CD4-positive, CD25-positive, alpha-beta regulatory T cell (primary cell): Measurements from ENCODE around the gene UBE2I. TPM values are rescaled to one million over a fixed set of nuclear protein-coding genes. Genes with fewer than 3 reads are reported as not detected.

Experiments
- ATAC-seq, 2 donors: fragments of 150-1000 bp; cut with Tn5 transposase; one replicate each; pipeline ENCODE4 v1.10.0; 2021; ENCODE audit warnings: low read depth in 2 of 2, moderate number of reproducible peaks in 2 of 2, moderate library complexity in 1 of 2
- DNase-seq, 3 donors: peaks; one replicate each; pipeline versions ENCODE4 v3.0.0 to v3.0.0-alpha.2; 2012 to 2022; ENCODE audit warnings: mixed read lengths in 1 of 3
- H3K27ac ChIP-seq: one replicate; pipeline ENCODE4 v1.7.0; 2013; ENCODE audit warnings: mild to moderate bottlenecking, low read length; ENCODE audit not compliant: insufficient read depth, poor library complexity, severe bottlenecking
- H3K27me3 ChIP-seq: one replicate; pipeline ENCODE4 v1.7.0; 2013; ENCODE audit warnings: low read length; ENCODE audit not compliant: control insufficient read depth, insufficient read depth
- H3K36me3 ChIP-seq: one replicate; pipeline ENCODE4 v1.7.0; 2013; ENCODE audit warnings: mild to moderate bottlenecking, low read length, moderate library complexity; ENCODE audit not compliant: control insufficient read depth, insufficient read depth
- H3K4me1 ChIP-seq: 2 replicates; pipeline ENCODE4 v1.7.0; 2013; ENCODE audit warnings: mild to moderate bottlenecking, low read length; ENCODE audit not compliant: insufficient read depth, control insufficient read depth, poor library complexity, severe bottlenecking
- H3K4me3 ChIP-seq: one replicate; pipeline ENCODE4 v1.7.0; 2013; ENCODE audit warnings: low read depth, mild to moderate bottlenecking, low read length, moderate library complexity
- H3K9me3 ChIP-seq, 2 experiments: 1 replicate in 1 of 2; 2 replicates in 1 of 2; pipeline ENCODE4 v1.7.0; 2013; ENCODE audit warnings: low read length in 2 of 2, mild to moderate bottlenecking in 1 of 2, moderate library complexity in 1 of 2; ENCODE audit not compliant: control insufficient read depth in 2 of 2
- H3K27ac Mint-ChIP-seq, 3 donors: one replicate each; pipeline ENCODE4 v1.8.0; 2020 to 2022; ENCODE audit warnings: mild to moderate bottlenecking in 3 of 3, mixed read lengths in 3 of 3, moderate library complexity in 2 of 3
- H3K27me3 Mint-ChIP-seq: one replicate; pipeline ENCODE4 v1.8.0; 2022; ENCODE audit warnings: mild to moderate bottlenecking, mixed read lengths
- H3K36me3 Mint-ChIP-seq: one replicate; pipeline ENCODE4 v1.8.0; 2020; ENCODE audit warnings: mixed read lengths
- H3K4me1 Mint-ChIP-seq, 4 donors: one replicate each; pipeline ENCODE4 v1.8.0; 2020 to 2022; ENCODE audit warnings: mixed read lengths in 4 of 4, mild to moderate bottlenecking in 1 of 4
- H3K4me3 Mint-ChIP-seq, 4 donors: one replicate each; pipeline ENCODE4 v1.8.0; 2020 to 2022; ENCODE audit warnings: mild to moderate bottlenecking in 4 of 4, mixed read lengths in 4 of 4, moderate library complexity in 3 of 4
- H3K9me3 Mint-ChIP-seq, 7 donors: one replicate each; pipeline ENCODE4 v1.8.0; 2020 to 2022; ENCODE audit warnings: mixed read lengths in 7 of 7, mild to moderate bottlenecking in 3 of 7, moderate library complexity in 2 of 7
- polyA plus RNA-seq, 4 donors: library from polyadenylated mRNA; unstranded; fragments of 300-500 nt; fragmentation: Illumina TruSeq; gene quantifications; one replicate each; pipeline ENCODE4 v1.2.3, GENCODE V29; 2021
- total RNA-seq: library from RNA; stranded (reverse); gene quantifications from one replicate; pipeline ENCODE4 v1.2.3, GENCODE V29; 2022

Gene UBE2I
- total and polyA plus RNA-seq, 5 donors from 2014 or later, result 75.5 to 205 (median 95.6) TPM

DNA sequence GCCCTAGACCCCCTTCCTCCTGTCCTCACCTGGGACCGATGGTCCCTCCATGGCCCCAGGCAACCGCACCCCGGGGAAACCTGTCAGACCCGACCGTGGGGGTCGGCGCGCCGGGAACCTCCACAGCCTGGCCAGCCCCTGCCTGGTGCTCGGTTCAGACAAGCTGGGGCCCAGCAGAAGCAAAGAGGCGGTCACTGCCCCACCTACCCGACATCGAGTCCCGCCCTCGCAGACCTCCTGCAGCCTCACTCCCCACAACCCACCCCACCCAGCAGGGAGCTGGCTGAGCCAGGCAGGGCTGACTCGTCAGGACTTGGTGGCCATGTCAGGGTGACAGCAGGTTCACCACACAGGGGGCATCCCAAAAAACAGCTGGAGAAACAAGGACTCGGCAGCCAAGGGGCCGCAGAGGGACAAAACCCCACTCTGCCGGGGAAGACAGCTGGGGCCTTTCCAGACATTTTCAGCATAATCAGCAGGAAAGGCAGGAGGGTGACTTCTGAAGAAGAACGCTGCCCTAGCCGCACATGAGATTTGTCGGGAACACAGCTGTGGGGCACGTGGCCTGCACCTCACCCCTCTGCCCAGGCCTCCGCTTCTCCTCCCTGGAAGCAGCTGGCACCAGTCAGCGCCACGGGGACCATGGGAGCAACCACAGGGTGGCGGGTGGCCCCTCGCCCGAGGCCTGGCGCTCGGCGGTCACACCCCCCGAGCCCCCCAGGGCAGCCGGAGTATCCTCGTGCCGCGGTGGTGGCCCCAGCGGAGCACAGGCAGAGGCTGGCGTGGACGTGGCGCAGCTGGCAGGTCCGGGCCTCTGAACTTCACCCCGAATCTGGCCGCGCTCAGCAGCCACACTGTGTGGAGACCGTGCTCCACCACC lies 65.2 kb downstream of the UBE2I start:
- DNase-seq, result no peak
- ATAC-seq, result no peak
- Histone ChIP-seq H3K9me3 (no peaks in the 10 kb centered on the region), H3K36me3 (peaks cover 15% of the 10 kb centered on the region), H3K27ac (no peak overlapping the region), H3K4me3 (no peak overlapping the region), H3K4me1 (peaks cover 11% of the 10 kb centered on the region), H3K27me3 (no peaks in the 10 kb centered on the region)
- H3K27me3 Mint-ChIP-seq, result no peaks in the 10 kb centered on the region
- no peak overlapping the region for H3K27ac Mint-ChIP-seq
- H3K4me1 Mint-ChIP-seq, result peaks cover 0 to 15% (median 6%) of the 10 kb centered on the region in 4 donors
- H3K4me3 Mint-ChIP-seq, result no peak overlapping the region
- H3K36me3 Mint-ChIP-seq, result no peaks in the 10 kb centered on the region
- no peaks in the 10 kb centered on the region for H3K9me3 Mint-ChIP-seq

DNA sequence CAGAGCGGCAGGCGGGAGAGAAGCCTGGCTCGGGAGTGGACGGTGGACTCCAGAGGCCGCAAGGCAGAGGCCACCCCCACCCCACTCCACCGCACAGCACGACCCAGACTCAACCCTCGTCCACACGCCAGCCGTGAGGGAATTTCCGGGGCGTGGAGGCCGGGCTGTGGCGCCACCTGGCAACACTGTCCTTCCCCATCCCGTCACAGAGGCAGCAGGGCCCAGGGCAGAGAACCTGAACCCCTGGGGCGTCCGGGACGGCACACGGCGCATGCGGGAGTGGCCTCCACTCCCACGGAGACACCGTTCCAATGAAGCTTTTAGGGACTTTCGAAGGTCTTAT lies 65.8 kb downstream of the UBE2I start:
- H3K27me3 ChIP-seq, result no peaks in the 10 kb centered on the region
- H3K4me1 ChIP-seq, result peaks cover 17% of the 10 kb centered on the region
- H3K4me3 Mint-ChIP-seq, result no peak overlapping the region
- H3K9me3 Mint-ChIP-seq, result no peaks in the 10 kb centered on the region
- H3K27me3 Mint-ChIP-seq, result no peaks in the 10 kb centered on the region
- DNase-seq (no peak), ATAC-seq (no peak)
- H3K27ac Mint-ChIP-seq, result no peak overlapping the region
- no peak overlapping the region for H3K27ac ChIP-seq
- H3K9me3 ChIP-seq, result no peaks in the 10 kb centered on the region
- peaks cover 3 to 20% (median 10%) of the 10 kb centered on the region in 4 donors for H3K4me1 Mint-ChIP-seq
- no peaks in the 10 kb centered on the region for H3K36me3 Mint-ChIP-seq
- peaks cover 15% of the 10 kb centered on the region for H3K36me3 ChIP-seq
- H3K4me3 ChIP-seq, result no peak overlapping the region

DNA sequence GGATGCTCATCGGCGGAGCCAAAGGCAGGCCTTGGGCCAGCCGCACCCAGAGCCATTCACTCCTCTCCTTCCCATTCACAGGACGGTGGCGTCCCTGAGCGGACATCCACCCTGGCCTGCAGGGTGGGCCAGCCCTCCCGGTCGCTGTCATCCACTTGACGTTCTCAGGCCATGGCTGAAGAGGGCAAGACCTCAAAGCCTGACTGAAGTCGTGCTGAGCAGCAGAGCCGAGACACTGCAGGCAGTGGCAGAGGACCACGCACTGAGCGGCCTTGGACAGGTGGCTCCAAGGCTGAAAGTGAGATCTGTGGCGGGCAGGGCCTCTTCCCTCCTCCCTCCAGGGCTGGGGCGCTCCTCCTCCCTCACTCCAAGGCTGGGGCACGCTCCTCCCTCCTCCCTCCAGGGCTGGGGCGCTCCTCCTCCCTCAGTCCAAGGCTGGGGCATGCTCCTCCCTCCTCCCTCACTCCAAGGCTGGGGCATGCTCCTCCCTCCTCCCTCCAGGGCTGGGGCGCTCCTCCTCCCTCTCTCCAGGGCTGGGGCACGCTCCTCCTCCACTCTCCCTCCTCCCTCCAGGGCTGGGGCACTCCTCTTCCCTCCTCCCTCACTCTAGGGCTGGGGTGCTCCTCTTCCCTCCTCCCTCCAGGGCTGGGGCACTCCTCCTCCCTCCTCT lies 66.4 kb downstream of the UBE2I start:
- ATAC-seq (no peak), DNase-seq (no peak)
- no peak overlapping the region for H3K4me3 Mint-ChIP-seq
- no peaks in the 10 kb centered on the region for H3K27me3 Mint-ChIP-seq
- Histone ChIP-seq H3K4me3 (no peak overlapping the region), H3K36me3 (peaks cover 15% of the 10 kb centered on the region), H3K9me3 (no peaks in the 10 kb centered on the region), H3K27ac (no peak overlapping the region), H3K4me1 (peaks cover 18% of the 10 kb centered on the region), H3K27me3 (no peaks in the 10 kb centered on the region)
- peaks cover 3 to 21% (median 11%) of the 10 kb centered on the region in 4 donors for H3K4me1 Mint-ChIP-seq
- H3K36me3 Mint-ChIP-seq, result no peaks in the 10 kb centered on the region
- no peak overlapping the region for H3K27ac Mint-ChIP-seq
- H3K9me3 Mint-ChIP-seq, result no peaks in the 10 kb centered on the region

Other genes starting within 250 kb of the UBE2I start
- gene SSTR5, start 236.9 kb upstream of the UBE2I start, total RNA-seq, result not detected
- not detected for gene SSTR5, start 236.9 kb upstream of the UBE2I start, polyA plus RNA-seq
- not detected for gene C1QTNF8, start 213.4 kb upstream of the UBE2I start, total RNA-seq
- not detected for gene C1QTNF8, start 213.4 kb upstream of the UBE2I start, polyA plus RNA-seq
- 4.2 TPM for gene CACNA1H, start 156.5 kb upstream of the UBE2I start, total RNA-seq
- under 1 TPM in 3 of 4 donors, not detected in 1; 0.37 to 0.63 (median 0.38) TPM for gene CACNA1H, start 156.5 kb upstream of the UBE2I start, polyA plus RNA-seq
- gene TPSG1, start 84.4 kb upstream of the UBE2I start, total RNA-seq, result not detected
- gene TPSG1, start 84.4 kb upstream of the UBE2I start, polyA plus RNA-seq, result not detected
- gene TPSB2, start 79.5 kb upstream of the UBE2I start, total RNA-seq, result not detected
- not detected for gene TPSB2, start 79.5 kb upstream of the UBE2I start, polyA plus RNA-seq
- gene TPSAB1, start 68.9 kb upstream of the UBE2I start, total RNA-seq, result not detected
- gene TPSAB1, start 68.9 kb upstream of the UBE2I start, polyA plus RNA-seq, result not detected
- not detected for gene TPSD1, start 53.6 kb upstream of the UBE2I start, total RNA-seq
- gene TPSD1, start 53.6 kb upstream of the UBE2I start, polyA plus RNA-seq, result not detected
- gene BAIAP3, start 24.0 kb downstream of the UBE2I start, total RNA-seq, result 3.1 TPM
- gene BAIAP3, start 24.0 kb downstream of the UBE2I start, polyA plus RNA-seq, result under 1 TPM; 0.11 to 0.79 (median 0.27) TPM
- gene TSR3, start 42.2 kb downstream of the UBE2I start, total RNA-seq, result 31.5 TPM
- gene TSR3, start 42.2 kb downstream of the UBE2I start, polyA plus RNA-seq, result 100 to 1,000 TPM in 1 of 4 donors, 10 to 100 TPM in 3; 81.1 to 103 (median 94.1) TPM
- gene GNPTG, start 42.3 kb downstream of the UBE2I start, total RNA-seq, result 44.1 TPM
- gene GNPTG, start 42.3 kb downstream of the UBE2I start, polyA plus RNA-seq, result 10 to 100 TPM; 43.2 to 51.3 (median 46.3) TPM
- gene UNKL, start 105.1 kb downstream of the UBE2I start, total RNA-seq, result 94.3 TPM
- 1 to 10 TPM; 6.3 to 9.6 (median 8.1) TPM for gene UNKL, start 105.1 kb downstream of the UBE2I start, polyA plus RNA-seq
- 6.6 TPM for gene UQCC4, start 111.1 kb downstream of the UBE2I start, total RNA-seq
- gene UQCC4, start 111.1 kb downstream of the UBE2I start, polyA plus RNA-seq, result 10 to 100 TPM; 35.0 to 39.6 (median 36.8) TPM
- gene PERCC1, start 121.4 kb downstream of the UBE2I start, total RNA-seq, result not detected
- not detected for gene PERCC1, start 121.4 kb downstream of the UBE2I start, polyA plus RNA-seq
- gene CCDC154, start 134.9 kb downstream of the UBE2I start, total RNA-seq, result 2.6 TPM
- gene CCDC154, start 134.9 kb downstream of the UBE2I start, polyA plus RNA-seq, result not detected
- 104 TPM for gene CLCN7, start 165.4 kb downstream of the UBE2I start, total RNA-seq
- 10 to 100 TPM; 22.0 to 24.9 (median 23.5) TPM for gene CLCN7, start 165.4 kb downstream of the UBE2I start, polyA plus RNA-seq
- gene PTX4, start 179.3 kb downstream of the UBE2I start, total RNA-seq, result not detected
- not detected for gene PTX4, start 179.3 kb downstream of the UBE2I start, polyA plus RNA-seq
- 27.4 TPM for gene TELO2, start 183.7 kb downstream of the UBE2I start, total RNA-seq
- gene TELO2, start 183.7 kb downstream of the UBE2I start, polyA plus RNA-seq, result 10 to 100 TPM in 3 of 4 donors, 1 to 10 TPM in 1; 9.1 to 15.2 (median 11.6) TPM
- 25.8 TPM for gene TMEM204, start 224.0 kb downstream of the UBE2I start, total RNA-seq
- 10 to 100 TPM; 59.8 to 97.4 (median 69.1) TPM for gene TMEM204, start 224.0 kb downstream of the UBE2I start, polyA plus RNA-seq